ENCODE results near the gene SYT2. TPM values are rescaled to one million over a fixed set of nuclear protein-coding genes. Genes with fewer than 3 reads are reported as not detected.

The SYT2 gene
- total RNA-seq, 1 donor: not detected

DNA sequence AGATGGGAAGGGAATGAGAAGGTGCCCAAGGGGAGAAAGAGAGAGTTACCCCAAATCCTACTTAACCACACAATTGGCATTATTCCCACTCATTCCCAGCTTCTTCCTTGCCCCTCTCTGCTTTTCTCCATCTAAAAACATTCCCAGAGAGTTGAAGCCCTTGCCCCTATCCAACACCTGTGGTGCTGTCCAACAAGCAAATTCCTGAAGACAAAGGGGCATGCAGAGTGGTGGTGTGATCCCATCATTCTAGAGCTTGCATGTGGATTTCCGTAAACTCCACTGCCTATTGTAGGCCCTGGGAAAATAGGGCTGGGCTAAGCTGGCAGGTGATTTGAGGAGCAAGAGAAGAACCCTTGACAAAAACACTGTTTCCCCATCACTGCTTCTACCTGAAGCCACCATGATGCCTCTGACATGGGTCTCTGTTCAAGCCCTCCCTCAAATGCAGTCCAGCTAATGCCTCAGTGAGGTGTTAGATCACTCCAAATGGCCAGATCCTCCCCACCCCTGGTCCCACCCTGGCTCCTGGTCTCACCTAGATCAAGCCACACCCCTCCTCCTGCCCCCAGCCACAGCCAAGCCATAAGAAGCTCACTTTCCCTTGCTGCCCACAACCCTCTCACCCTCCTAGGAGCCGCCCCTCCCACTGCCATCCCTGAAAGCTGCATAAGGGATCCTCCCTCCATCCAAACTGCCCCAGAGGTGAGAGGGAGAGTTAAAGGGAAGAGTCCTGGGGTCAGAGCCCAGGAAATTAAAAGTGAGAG is 29.5 kb downstream of the SYT2 start:
- TF ChIP-seq, protein P1, sequence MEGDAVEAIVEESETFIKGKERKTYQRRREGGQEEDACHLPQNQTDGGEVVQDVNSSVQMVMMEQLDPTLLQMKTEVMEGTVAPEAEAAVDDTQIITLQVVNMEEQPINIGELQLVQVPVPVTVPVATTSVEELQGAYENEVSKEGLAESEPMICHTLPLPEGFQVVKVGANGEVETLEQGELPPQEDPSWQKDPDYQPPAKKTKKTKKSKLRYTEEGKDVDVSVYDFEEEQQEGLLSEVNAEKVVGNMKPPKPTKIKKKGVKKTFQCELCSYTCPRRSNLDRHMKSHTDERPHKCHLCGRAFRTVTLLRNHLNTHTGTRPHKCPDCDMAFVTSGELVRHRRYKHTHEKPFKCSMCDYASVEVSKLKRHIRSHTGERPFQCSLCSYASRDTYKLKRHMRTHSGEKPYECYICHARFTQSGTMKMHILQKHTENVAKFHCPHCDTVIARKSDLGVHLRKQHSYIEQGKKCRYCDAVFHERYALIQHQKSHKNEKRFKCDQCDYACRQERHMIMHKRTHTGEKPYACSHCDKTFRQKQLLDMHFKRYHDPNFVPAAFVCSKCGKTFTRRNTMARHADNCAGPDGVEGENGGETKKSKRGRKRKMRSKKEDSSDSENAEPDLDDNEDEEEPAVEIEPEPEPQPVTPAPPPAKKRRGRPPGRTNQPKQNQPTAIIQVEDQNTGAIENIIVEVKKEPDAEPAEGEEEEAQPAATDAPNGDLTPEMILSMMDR (IDR thresholded peaks at IDR 0.05; ENCODE audit: insufficient read depth, low read depth, low read length): no peak
- DNase-seq (ENCODE audit: low read depth): no peak
- no peak overlapping the region for H3K4me3 ChIP-seq (ENCODE audit: low read depth, low read length)

DNA sequence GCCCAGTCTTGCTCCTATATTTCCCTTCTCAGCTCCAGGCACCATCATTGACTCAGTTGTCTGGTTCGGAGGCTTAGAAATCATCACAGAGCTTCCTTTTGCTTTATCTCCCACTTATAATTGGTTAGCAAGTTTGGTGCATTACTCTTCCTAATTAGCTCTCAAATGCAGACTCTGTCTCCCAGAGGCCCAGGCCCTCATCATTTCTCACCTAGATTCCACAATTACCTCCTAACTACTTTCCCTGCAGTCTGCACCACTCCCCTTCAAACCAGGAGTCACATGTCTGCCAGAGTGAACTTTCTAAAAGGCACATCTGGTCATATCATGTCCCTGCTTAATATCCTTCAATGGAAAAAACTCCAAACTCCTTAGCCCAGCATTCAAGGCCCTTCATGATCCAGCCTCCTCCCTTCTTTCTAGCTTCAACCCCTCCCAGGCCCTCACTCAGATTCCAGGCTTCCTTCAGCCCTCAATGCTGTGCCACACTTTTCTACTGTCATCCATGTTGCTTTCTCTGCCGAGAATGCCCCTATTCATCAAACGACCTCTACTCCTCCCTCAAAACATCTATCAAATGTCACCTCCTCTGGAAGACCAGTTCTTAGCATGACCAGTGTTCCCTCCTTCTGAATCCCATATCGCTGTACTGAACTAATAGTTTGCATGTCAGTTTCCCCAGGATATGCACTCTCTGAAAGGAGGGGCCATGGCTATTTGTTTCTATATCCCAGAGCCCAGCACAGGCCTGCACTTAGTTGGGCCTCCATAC is 30.7 kb downstream of the SYT2 start:
- H3K4me3 ChIP-seq (ENCODE audit: low read depth, low read length): no peak overlapping the region
- TF ChIP-seq, protein P1 (IDR thresholded peaks at IDR 0.05; ENCODE audit: insufficient read depth, low read depth, low read length): no peak

DNA sequence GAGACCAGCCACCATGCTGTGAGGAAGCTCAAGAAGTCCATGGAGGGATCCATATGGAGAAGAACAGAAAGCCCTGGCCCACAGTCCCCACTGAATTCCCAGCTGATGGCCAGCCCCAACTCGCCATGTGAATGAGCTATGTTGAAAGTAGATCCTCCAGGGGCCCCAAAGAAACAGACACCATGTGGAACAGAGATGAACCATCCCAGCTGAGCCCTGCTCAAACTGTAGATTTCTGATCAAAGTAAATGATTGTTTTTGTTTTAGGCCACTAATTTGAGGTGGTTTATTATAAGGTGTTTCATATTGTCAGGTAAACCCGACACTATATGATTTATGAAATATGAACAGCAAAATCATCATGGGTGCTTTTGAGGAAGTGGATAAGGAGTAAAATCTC is 32.8 kb downstream of the SYT2 start:
- no peak overlapping the region for H3K4me3 ChIP-seq (ENCODE audit: low read depth, low read length)
- no peak for DNase-seq (ENCODE audit: low read depth)
- TF ChIP-seq, protein P1 (IDR thresholded peaks at IDR 0.05; ENCODE audit: insufficient read depth, low read depth, low read length): no peak

More for the DNA sequence above, 30.7 kb downstream of the SYT2 start:
- no peak for DNase-seq (ENCODE audit: low read depth)

DNA sequence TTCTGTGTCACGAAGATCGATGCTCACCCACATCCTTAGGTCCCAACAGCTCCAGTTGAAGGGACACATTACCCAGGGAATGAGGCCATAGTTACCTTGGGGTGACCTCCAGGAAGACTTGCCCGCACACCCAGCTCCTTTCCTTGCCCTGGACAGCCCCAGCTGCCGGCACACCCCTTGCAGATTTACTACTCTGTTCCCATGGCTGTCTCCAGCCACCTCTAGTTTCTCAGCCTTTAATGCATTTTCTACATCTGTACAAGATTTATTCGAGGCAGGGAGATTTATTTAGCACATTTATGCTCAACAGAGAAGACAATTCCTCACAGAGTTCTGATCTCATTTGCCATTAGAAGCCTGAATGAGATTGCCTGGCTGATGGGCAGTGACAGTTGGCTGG is 36.7 kb downstream of the SYT2 start:
- TF ChIP-seq, protein P1 (IDR thresholded peaks at IDR 0.05; ENCODE audit: insufficient read depth, low read depth, low read length): no peak

DNA sequence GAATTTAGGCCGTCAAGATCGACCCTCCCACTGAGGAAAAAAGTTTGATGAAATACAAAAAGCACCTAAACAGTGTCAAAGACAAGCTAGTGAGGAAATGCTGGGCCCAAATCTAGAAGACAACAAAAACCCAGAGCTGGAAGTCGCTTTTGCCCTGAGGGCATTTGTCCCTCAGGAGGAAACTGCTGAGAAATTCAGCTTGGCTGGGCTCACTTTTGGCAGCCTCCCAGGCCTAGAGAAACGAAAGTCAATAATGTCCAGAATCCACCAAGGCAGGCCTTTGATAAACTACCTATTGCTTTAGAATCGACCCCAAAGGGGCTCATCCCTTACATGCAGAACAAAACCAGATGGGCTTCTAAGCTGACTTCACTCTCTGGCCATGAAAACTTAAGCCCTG is 38.9 kb downstream of the SYT2 start:
- TF ChIP-seq, protein P1 (IDR thresholded peaks at IDR 0.05; ENCODE audit: insufficient read depth, low read depth, low read length): no peak
- no peak overlapping the region for H3K4me3 ChIP-seq (ENCODE audit: low read depth, low read length)
- DNase-seq (ENCODE audit: low read depth): peak; percentile 3

More for the DNA sequence above, 36.7 kb downstream of the SYT2 start:
- DNase-seq (ENCODE audit: low read depth): no peak
- H3K4me3 ChIP-seq (ENCODE audit: low read depth, low read length): no peak overlapping the region

DNA sequence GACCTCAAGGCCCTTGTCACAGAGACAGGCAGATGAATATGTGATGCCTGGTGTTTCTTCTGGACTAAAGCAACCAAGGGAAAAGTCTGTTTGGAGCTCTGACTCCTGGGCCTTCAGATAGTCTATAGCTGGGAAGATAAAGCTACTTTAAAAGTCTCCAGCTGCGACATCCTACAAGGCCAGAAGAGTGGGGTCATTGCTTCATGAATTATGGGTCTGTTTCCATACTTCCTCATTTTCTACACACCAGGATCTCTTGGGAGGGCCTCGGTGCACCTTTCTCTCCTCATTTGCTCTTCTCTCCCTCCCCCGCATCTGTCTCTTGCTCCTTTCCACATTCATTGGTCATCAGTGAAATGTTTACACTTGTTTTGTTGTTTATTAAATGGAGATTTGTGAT is 44.8 kb downstream of the SYT2 start:
- TF ChIP-seq, protein P1 (IDR thresholded peaks at IDR 0.05; ENCODE audit: insufficient read depth, low read depth, low read length): no peak
- DNase-seq (ENCODE audit: low read depth): no peak
- H3K4me3 ChIP-seq (ENCODE audit: low read depth, low read length): no peak overlapping the region
